Stimulated activated CD4-positive, alpha-beta T cell treated with anti-CD3 and anti-CD28 coated beads, Interleukin-12 subunit alpha, Interleukin-12 subunit beta, amount 100 ng/mL, for 48 hours (primary cell): Measurements from ENCODE around the gene MDH2.
"Not testable (repeated sequence)": the region's sequence is repeated elsewhere in the genome, so short reads cannot be mapped to it uniquely, and the experiment has no call there.

ENCODE experiments used
- DNase-seq, 3 donors: peaks; one replicate each; pipeline ENCODE4 v3.0.0-alpha.2; 2020; ENCODE audit warnings: low read depth in 2 of 3, low spot score in 1 of 3

The MDH2 gene

GRCh38 chr7:76108540-76109233, 60.8 kb downstream of the MDH2 start:
- DNase-seq: no peak

GRCh38 chr7:76113042-76113630, 65.2 kb downstream of the MDH2 start:
- DNase-seq: not testable (repeated sequence)

- not testable (repeated sequence) for DNase-seq
These were observed 66.8 kb downstream of the MDH2 start for GRCh38 chr7:76114742-76115141.
